ENCODE data around the gene GLMP. TPM values are rescaled to one million over a fixed set of nuclear protein-coding genes. Genes with fewer than 3 reads are reported as not detected.

GLMP gene
- total RNA-seq, 1 donor from 2014 or later: 43.6 TPM

DNA sequence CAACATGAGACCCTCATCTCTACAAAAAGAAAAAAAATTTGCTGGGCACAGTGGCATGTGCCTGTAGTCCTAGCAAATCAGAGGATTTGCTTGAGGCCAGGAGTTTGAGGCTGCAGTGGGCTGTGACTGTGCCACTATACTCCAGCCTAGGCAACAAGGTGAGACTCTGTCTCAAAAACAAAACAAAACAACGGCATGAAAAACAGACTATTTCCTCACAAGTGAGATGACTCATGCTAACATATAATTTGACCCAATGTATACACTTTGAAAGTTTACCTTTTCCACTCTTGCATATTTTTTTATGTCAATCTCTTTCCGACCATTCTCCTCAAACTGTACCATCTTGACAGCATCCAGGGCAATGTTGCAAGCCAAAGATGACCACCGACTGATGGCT, 25.1 kb upstream of the GLMP start:
- H3K27ac ChIP-seq (ENCODE audit: low read depth, low read length): peak overlapping the region; percentile 8
- DNase-seq (ENCODE audit: low read depth): no peak
- no peak overlapping the region for H3K4me3 Mint-ChIP-seq (ENCODE audit: unreplicated experiment)
- H3K4me1 ChIP-seq (ENCODE audit: insufficient read depth, low read length): no peaks in the 10 kb centered on the region
- no peaks in the 10 kb centered on the region for H3K27me3 Mint-ChIP-seq (ENCODE audit: low read depth, unreplicated experiment)
- H3K27ac Mint-ChIP-seq (ENCODE audit: unreplicated experiment): no peak overlapping the region
- H3K4me2 ChIP-seq (ENCODE audit: low read length): no peak overlapping the region
- H4K20me1 ChIP-seq (ENCODE audit: insufficient read depth, low read length): peaks cover 54% of the 10 kb centered on the region
- H3K27me3 ChIP-seq (ENCODE audit: insufficient read depth, low read length): no peaks in the 10 kb centered on the region
- H3K9ac ChIP-seq (ENCODE audit: low read length): no peak overlapping the region
- no peaks in the 10 kb centered on the region for H3K9me3 Mint-ChIP-seq (ENCODE audit: unreplicated experiment)
- FAIRE-seq: no peak
- H2AFZ ChIP-seq (ENCODE audit: low read depth, low read length): no peak overlapping the region
- H3K36me3 Mint-ChIP-seq (ENCODE audit: low read depth, unreplicated experiment): peaks cover 12% of the 10 kb centered on the region
- no peaks in the 10 kb centered on the region for H3K4me1 Mint-ChIP-seq (ENCODE audit: low read depth, unreplicated experiment)
- TF ChIP-seq, protein P1, sequence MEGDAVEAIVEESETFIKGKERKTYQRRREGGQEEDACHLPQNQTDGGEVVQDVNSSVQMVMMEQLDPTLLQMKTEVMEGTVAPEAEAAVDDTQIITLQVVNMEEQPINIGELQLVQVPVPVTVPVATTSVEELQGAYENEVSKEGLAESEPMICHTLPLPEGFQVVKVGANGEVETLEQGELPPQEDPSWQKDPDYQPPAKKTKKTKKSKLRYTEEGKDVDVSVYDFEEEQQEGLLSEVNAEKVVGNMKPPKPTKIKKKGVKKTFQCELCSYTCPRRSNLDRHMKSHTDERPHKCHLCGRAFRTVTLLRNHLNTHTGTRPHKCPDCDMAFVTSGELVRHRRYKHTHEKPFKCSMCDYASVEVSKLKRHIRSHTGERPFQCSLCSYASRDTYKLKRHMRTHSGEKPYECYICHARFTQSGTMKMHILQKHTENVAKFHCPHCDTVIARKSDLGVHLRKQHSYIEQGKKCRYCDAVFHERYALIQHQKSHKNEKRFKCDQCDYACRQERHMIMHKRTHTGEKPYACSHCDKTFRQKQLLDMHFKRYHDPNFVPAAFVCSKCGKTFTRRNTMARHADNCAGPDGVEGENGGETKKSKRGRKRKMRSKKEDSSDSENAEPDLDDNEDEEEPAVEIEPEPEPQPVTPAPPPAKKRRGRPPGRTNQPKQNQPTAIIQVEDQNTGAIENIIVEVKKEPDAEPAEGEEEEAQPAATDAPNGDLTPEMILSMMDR (IDR thresholded peaks at IDR 0.05; ENCODE audit: insufficient read depth, low read depth, low read length): no peak
- TF ChIP-seq EZH2 (IDR thresholded peaks at IDR 0.05; ENCODE audit: insufficient read depth, low read length): no peak
- H3K9me3 ChIP-seq (ENCODE audit: insufficient read depth, low read depth, low read length): no peaks in the 10 kb centered on the region
- no peak overlapping the region for H3K4me3 ChIP-seq (ENCODE audit: insufficient read depth, low read depth, low read length)
- peaks cover 63% of the 10 kb centered on the region for H3K36me3 ChIP-seq (ENCODE audit: insufficient read depth, low read length)
- H3K79me2 ChIP-seq (ENCODE audit: insufficient read depth, low read length): peaks cover 17% of the 10 kb centered on the region

DNA sequence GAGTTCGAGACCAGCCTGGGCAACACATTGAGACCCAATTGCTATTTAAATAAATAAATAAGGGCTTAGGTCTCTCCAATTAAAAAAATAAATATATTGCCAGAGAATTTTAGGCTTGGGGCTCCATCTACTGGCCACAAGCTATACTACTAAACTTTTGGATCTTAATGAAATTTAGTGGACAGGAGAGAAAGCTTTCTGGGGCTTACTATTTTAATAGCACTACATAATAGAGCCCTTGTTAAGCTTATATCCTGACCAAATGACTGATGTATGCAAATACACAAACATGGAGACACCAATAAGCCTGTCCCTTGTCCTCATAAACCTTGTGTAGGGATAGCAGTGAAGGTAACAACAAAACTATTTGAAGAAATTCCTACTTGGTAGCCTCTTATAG, 24.2 kb upstream of the GLMP start:
- Histone ChIP-seq H3K4me3 (ENCODE audit: insufficient read depth, low read depth, low read length) (no peak overlapping the region), H3K79me2 (ENCODE audit: insufficient read depth, low read length) (peaks cover 11% of the 10 kb centered on the region), H3K9ac (ENCODE audit: low read length) (no peak overlapping the region), H3K4me2 (ENCODE audit: low read length) (no peak overlapping the region), H3K27ac (ENCODE audit: low read depth, low read length) (no peak overlapping the region), H4K20me1 (ENCODE audit: insufficient read depth, low read length) (peaks cover 50% of the 10 kb centered on the region), H3K4me1 (ENCODE audit: insufficient read depth, low read length) (no peaks in the 10 kb centered on the region), H2AFZ (ENCODE audit: low read depth, low read length) (no peak overlapping the region), H3K9me3 (ENCODE audit: insufficient read depth, low read depth, low read length) (no peaks in the 10 kb centered on the region), H3K36me3 (ENCODE audit: insufficient read depth, low read length) (peaks cover 70% of the 10 kb centered on the region), H3K27me3 (ENCODE audit: insufficient read depth, low read length) (no peaks in the 10 kb centered on the region)
- no peak for DNase-seq (ENCODE audit: low read depth)
- Mint-ChIP-seq H3K4me3 (ENCODE audit: unreplicated experiment) (no peak overlapping the region), H3K9me3 (ENCODE audit: unreplicated experiment) (no peaks in the 10 kb centered on the region), H3K27ac (ENCODE audit: unreplicated experiment) (no peak overlapping the region), H3K27me3 (ENCODE audit: low read depth, unreplicated experiment) (no peaks in the 10 kb centered on the region), H3K36me3 (ENCODE audit: low read depth, unreplicated experiment) (peaks cover 15% of the 10 kb centered on the region), H3K4me1 (ENCODE audit: low read depth, unreplicated experiment) (no peaks in the 10 kb centered on the region)
- TF ChIP-seq EZH2 (IDR thresholded peaks at IDR 0.05; ENCODE audit: insufficient read depth, low read length): no peak
- TF ChIP-seq, protein P1 (IDR thresholded peaks at IDR 0.05; ENCODE audit: insufficient read depth, low read depth, low read length): peak; percentile 55
- no peak for FAIRE-seq

DNA sequence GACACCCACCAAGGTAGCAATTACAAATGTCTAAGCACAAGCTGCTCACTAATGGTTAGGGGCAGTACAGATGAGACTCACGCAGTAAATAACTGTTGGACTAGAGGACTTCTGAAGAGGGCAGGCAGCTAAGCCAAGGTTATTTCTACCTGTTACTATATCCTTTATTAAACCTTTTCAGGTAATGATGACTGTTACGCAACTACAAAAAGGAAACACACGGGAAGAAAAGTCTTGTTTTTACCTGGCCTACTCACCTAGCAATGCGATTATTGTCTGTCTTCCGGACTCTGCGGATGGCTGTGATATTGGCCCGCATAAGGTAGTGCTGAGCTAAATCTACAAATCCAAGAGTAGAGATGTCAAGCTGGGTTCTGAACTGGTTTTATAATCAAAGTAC, 21.4 kb upstream of the GLMP start:
- H3K4me1 Mint-ChIP-seq (ENCODE audit: low read depth, unreplicated experiment): no peaks in the 10 kb centered on the region
- H3K36me3 Mint-ChIP-seq (ENCODE audit: low read depth, unreplicated experiment): peaks cover 20% of the 10 kb centered on the region

More for the DNA sequence above, 21.4 kb upstream of the GLMP start:
- H3K4me3 Mint-ChIP-seq (ENCODE audit: unreplicated experiment): no peak overlapping the region
- no peaks in the 10 kb centered on the region for H3K9me3 ChIP-seq (ENCODE audit: insufficient read depth, low read depth, low read length)
- no peak overlapping the region for H3K4me2 ChIP-seq (ENCODE audit: low read length)
- no peak overlapping the region for H3K27ac ChIP-seq (ENCODE audit: low read depth, low read length)
- no peaks in the 10 kb centered on the region for H3K27me3 Mint-ChIP-seq (ENCODE audit: low read depth, unreplicated experiment)
- H3K4me3 ChIP-seq (ENCODE audit: insufficient read depth, low read depth, low read length): no peak overlapping the region
- no peaks in the 10 kb centered on the region for H3K27me3 ChIP-seq (ENCODE audit: insufficient read depth, low read length)
- no peak overlapping the region for H3K9ac ChIP-seq (ENCODE audit: low read length)
- no peak overlapping the region for H2AFZ ChIP-seq (ENCODE audit: low read depth, low read length)
- H3K9me3 Mint-ChIP-seq (ENCODE audit: unreplicated experiment): no peaks in the 10 kb centered on the region
- H3K27ac Mint-ChIP-seq (ENCODE audit: unreplicated experiment): no peak overlapping the region
- H4K20me1 ChIP-seq (ENCODE audit: insufficient read depth, low read length): peaks cover 45% of the 10 kb centered on the region
- H3K79me2 ChIP-seq (ENCODE audit: insufficient read depth, low read length): peaks cover 2% of the 10 kb centered on the region
- TF ChIP-seq EZH2 (IDR thresholded peaks at IDR 0.05; ENCODE audit: insufficient read depth, low read length): no peak
- TF ChIP-seq, protein P1 (IDR thresholded peaks at IDR 0.05; ENCODE audit: insufficient read depth, low read depth, low read length): no peak
- no peak for FAIRE-seq
- no peaks in the 10 kb centered on the region for H3K4me1 ChIP-seq (ENCODE audit: insufficient read depth, low read length)
- no peak for DNase-seq (ENCODE audit: low read depth)
- peaks cover 77% of the 10 kb centered on the region for H3K36me3 ChIP-seq (ENCODE audit: insufficient read depth, low read length)

Data from astrocyte (in vitro differentiated cells and primary cell).